Transverse colon (tissue), 4 donors: Measurements from ENCODE around the gene ELFN1.

Source experiments
- CTCF ChIP-seq, 5 experiments: fragments of 200-600 bp in 3 of 5; fragments of 450-650 bp in 2 of 5; sonication (generic) in 3 of 5; IDR thresholded peaks; 1 replicate in 2 of 5; 2 replicates in 3 of 5; pipeline ENCODE4 v1.5.1; 2016 to 2017; ENCODE audit warnings: antibody characterized with exemption in 5 of 5, inconsistent platforms in 3 of 5, mild to moderate bottlenecking in 2 of 5, moderate library complexity in 1 of 5
- EP300 ChIP-seq: sonication (generic); formaldehyde crosslinking; IDR thresholded peaks from one replicate; pipeline ENCODE4 v1.6.1; 2017; ENCODE audit warnings: antibody characterized with exemption, low read depth
- POLR2AphosphoS5 ChIP-seq, 3 donors: sonication (generic); formaldehyde crosslinking; IDR thresholded peaks; one replicate each; pipeline ENCODE4 v1.6.1; 2016; ENCODE audit warnings: antibody characterized with exemption in 3 of 3

- TF ChIP-seq POLR2AphosphoS5 (IDR thresholded peaks at IDR 0.05) (no peak), CTCF (IDR thresholded peaks at IDR 0.05) (no peak), EP300 (no peak)
Measured at GRCh38 chr7:1690359-1690958, 20.4 kb downstream of the ELFN1 start.
